ENCODE measurements around the gene INPP4B.

INPP4B gene

DNA sequence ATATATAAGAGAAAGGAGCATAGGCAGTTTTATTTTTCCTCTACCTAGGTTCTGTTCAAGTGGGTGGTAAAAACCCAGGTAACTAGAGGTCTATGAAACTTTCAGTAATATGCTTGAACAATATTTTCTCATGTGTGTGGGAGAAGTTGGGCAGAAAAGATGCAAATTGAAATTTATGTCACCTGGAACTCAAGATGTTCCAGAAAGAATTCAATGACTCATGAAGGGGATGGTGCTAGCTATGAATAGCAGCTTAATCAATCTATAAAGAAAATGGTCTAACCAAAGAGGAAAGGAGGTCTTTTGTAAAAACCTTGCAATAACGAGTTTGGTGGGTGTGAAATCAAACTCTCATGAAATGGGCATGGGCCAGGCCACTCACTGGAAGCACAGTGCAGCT, 263.8 kb downstream of the INPP4B start:
- no peaks in the 10 kb centered on the region for H3K9me3 ChIP-seq (ENCODE audit: control insufficient read depth in 2 of 2, low read length in 2 of 2)
- H3K27ac ChIP-seq (ENCODE audit: low read length): no peak overlapping the region
- no peak overlapping the region for H3K4me3 ChIP-seq (ENCODE audit: low read length in 2 of 2)
- no peaks in the 10 kb centered on the region for H3K36me3 ChIP-seq (ENCODE audit: control insufficient read depth in 2 of 2, insufficient read depth in 2 of 2, low read length in 2 of 2)
- H3K9ac ChIP-seq (ENCODE audit: low read length in 2 of 2): no peak overlapping the region
- H3K4me1 ChIP-seq (ENCODE audit: control insufficient read depth, insufficient read depth, low read length): no peaks in the 10 kb centered on the region
- no peaks in the 10 kb centered on the region for H3K27me3 ChIP-seq (ENCODE audit: control insufficient read depth in 1 of 2, insufficient read depth in 2 of 2, low read length in 2 of 2)

DNA sequence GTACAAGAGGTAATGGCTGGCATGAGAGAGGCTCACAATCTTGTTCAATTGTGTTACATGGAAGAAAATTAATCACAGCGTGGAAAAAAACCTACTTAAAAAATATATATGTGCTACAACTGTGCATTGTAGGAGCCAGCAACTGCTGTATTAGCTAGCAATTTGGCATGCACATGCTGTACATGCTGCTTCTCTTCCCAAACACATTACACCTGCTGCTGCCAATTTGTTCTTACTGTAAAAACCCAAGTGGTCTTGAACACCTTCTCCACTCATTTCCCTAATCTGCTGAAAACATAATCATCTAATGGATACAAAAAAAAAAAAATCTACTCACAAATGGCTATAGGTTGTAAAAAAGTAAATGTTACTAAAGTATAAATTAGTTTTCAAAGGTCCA, 264.2 kb downstream of the INPP4B start:
- H3K27ac ChIP-seq (ENCODE audit: low read length): no peak overlapping the region
- no peak overlapping the region for H3K9ac ChIP-seq (ENCODE audit: low read length in 2 of 2)
- no peaks in the 10 kb centered on the region for H3K27me3 ChIP-seq (ENCODE audit: control insufficient read depth in 1 of 2, insufficient read depth in 2 of 2, low read length in 2 of 2)
- H3K4me1 ChIP-seq (ENCODE audit: control insufficient read depth, insufficient read depth, low read length): no peaks in the 10 kb centered on the region
- H3K36me3 ChIP-seq (ENCODE audit: control insufficient read depth in 2 of 2, insufficient read depth in 2 of 2, low read length in 2 of 2): no peaks in the 10 kb centered on the region
- no peaks in the 10 kb centered on the region for H3K9me3 ChIP-seq (ENCODE audit: control insufficient read depth in 2 of 2, low read length in 2 of 2)
- H3K4me3 ChIP-seq (ENCODE audit: low read length in 2 of 2): no peak overlapping the region

DNA sequence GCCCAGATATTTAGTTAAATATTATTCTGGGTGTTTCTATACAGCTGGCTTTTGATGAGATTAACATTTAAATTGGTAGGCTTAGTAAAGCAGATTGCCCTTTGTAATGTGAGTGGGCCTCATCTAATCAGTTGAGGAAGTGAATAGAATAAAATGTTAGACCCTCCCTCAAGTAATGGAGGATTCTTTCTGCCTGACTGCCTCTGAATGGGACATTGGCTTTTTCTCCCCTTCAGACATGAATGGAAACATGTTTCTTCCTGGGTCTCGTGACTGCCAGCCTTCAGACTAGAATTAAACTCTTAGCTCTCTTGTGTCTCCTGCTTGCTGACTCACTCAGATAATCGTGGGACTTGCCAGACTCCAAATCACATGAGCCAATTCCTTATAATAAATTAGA, 266.7 kb downstream of the INPP4B start:
- no peak overlapping the region for H3K9ac ChIP-seq (ENCODE audit: low read length in 2 of 2)
- H3K4me3 ChIP-seq (ENCODE audit: low read length in 2 of 2): no peak overlapping the region
- H3K4me1 ChIP-seq (ENCODE audit: control insufficient read depth, insufficient read depth, low read length): no peaks in the 10 kb centered on the region
- H3K9me3 ChIP-seq (ENCODE audit: control insufficient read depth in 2 of 2, low read length in 2 of 2): no peaks in the 10 kb centered on the region
- no peaks in the 10 kb centered on the region for H3K36me3 ChIP-seq (ENCODE audit: control insufficient read depth in 2 of 2, insufficient read depth in 2 of 2, low read length in 2 of 2)
- no peak overlapping the region for H3K27ac ChIP-seq (ENCODE audit: low read length)
- H3K27me3 ChIP-seq (ENCODE audit: control insufficient read depth in 1 of 2, insufficient read depth in 2 of 2, low read length in 2 of 2): no peaks in the 10 kb centered on the region

DNA sequence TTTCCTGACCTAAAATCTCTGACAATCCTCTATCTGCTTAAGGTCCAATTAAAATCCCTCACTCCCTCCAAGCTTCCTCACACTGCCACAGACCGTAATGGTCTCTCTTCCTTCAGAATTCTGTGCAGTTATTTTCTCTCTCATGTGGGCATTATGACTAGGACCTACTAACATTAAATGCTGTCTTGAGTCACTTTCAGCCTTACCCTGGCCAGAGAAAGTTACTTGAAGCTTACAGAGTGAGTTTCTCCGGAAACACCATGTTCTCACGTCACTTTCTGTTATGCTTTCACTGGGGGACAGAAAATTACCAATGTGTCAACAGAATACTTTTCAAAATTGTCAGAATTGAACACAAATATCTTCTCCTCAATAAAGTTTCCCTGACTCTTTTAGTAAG, 271.8 kb downstream of the INPP4B start:
- Histone ChIP-seq H3K4me3 (ENCODE audit: low read length in 2 of 2) (no peak overlapping the region), H3K36me3 (ENCODE audit: control insufficient read depth in 2 of 2, insufficient read depth in 2 of 2, low read length in 2 of 2) (no peaks in the 10 kb centered on the region), H3K27me3 (ENCODE audit: control insufficient read depth in 1 of 2, insufficient read depth in 2 of 2, low read length in 2 of 2) (no peaks in the 10 kb centered on the region), H3K9ac (ENCODE audit: low read length in 2 of 2) (no peak overlapping the region), H3K9me3 (ENCODE audit: control insufficient read depth in 2 of 2, low read length in 2 of 2) (no peaks in the 10 kb centered on the region), H3K4me1 (ENCODE audit: control insufficient read depth, insufficient read depth, low read length) (no peaks in the 10 kb centered on the region), H3K27ac (ENCODE audit: low read length) (no peak overlapping the region)

DNA sequence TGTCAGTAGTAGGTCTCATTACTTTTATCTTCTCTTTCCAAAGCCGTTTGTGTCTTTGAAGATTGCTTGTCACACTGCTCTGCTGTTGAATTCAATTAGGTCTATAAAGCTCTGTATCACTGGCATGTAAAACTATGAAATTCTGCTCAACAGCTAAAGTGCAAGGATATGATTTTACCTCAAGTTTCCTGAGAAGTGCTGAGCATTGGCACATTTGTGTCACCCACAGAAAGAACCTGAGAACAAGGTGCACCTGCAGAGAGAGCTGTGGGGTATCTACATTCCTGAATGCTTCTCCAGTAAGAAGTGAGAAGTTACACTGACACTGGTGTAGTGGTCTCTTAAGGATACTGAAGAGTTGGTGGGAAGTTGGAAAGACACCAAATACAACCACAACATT, 274.0 kb downstream of the INPP4B start:
- Histone ChIP-seq H3K27me3 (ENCODE audit: control insufficient read depth in 1 of 2, insufficient read depth in 2 of 2, low read length in 2 of 2) (no peaks in the 10 kb centered on the region), H3K9me3 (ENCODE audit: control insufficient read depth in 2 of 2, low read length in 2 of 2) (no peaks in the 10 kb centered on the region), H3K36me3 (ENCODE audit: control insufficient read depth in 2 of 2, insufficient read depth in 2 of 2, low read length in 2 of 2) (no peaks in the 10 kb centered on the region), H3K4me1 (ENCODE audit: control insufficient read depth, insufficient read depth, low read length) (peaks cover 3% of the 10 kb centered on the region), H3K4me3 (ENCODE audit: low read length in 2 of 2) (no peak overlapping the region), H3K27ac (ENCODE audit: low read length) (no peak overlapping the region), H3K9ac (ENCODE audit: low read length in 2 of 2) (no peak overlapping the region)

DNA sequence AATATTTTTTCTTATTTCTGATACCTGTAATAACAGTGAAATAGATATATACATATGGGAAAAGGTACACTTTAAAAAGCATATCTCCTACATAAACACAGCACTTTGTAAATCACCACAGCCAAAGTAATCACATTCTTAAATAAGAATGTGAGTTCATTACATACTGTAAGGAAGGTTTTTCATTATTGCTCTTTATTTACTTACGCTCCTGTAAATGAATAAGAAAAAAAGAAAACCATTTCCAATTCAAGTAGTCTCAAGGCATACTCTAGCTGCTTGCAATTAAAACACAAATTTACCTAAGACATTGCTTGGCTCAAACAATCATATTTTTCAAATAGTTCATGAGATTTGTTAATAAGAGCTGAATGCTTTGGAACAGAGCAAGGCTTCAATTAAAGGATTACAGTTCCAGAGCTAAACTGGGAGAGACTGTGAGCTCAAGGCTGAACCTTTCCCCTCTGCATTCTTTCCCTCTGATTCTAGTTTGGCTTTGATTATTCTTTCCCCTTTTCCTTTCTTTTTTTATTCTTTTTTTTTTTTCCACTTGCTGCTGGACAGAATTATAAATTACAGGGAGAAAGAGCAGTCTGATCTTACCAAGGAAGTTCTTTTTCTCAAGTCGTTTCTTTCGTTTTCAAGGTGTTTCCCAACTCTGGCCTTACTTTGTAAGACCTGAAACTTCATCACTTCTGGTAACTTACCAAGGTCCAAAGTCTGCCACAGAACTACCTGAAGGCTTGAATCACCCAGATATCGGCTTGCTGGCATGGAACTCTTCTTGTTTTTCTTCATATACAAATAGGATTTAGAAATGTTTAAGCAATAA, 278.3 kb downstream of the INPP4B start:
- Histone ChIP-seq H3K9me3 (ENCODE audit: control insufficient read depth in 2 of 2, low read length in 2 of 2) (no peaks in the 10 kb centered on the region), H3K36me3 (ENCODE audit: control insufficient read depth in 2 of 2, insufficient read depth in 2 of 2, low read length in 2 of 2) (no peaks in the 10 kb centered on the region), H3K4me3 (ENCODE audit: low read length in 2 of 2) (peak overlapping the region; percentile 21 to 44), H3K27me3 (ENCODE audit: control insufficient read depth in 1 of 2, insufficient read depth in 2 of 2, low read length in 2 of 2) (no peaks in the 10 kb centered on the region), H3K27ac (ENCODE audit: low read length) (no peak overlapping the region), H3K9ac (ENCODE audit: low read length in 2 of 2) (peak overlapping the region; percentile 1 to 2), H3K4me1 (ENCODE audit: control insufficient read depth, insufficient read depth, low read length) (peaks cover 3% of the 10 kb centered on the region)

DNA sequence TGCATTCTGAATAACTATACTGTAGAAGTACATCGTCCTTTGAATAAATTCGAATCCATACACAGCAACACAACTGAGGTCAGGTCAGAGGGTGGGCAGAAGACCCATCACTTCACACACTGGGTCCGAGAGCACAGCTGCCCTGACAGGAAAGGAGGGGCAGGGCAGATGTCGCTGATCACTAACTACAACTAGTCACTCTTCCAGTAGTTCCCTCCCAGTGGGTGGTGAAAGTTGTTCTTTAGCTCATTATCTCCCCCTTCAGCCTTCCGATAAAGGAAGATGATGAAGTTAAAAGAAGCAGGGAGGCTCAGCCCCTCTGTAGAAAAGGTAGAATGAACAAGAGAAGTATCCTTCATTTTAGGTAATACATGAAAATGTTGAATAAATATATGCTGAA, 278.9 kb downstream of the INPP4B start:
- H3K9me3 ChIP-seq (ENCODE audit: control insufficient read depth in 2 of 2, low read length in 2 of 2): no peaks in the 10 kb centered on the region
- H3K36me3 ChIP-seq (ENCODE audit: control insufficient read depth in 2 of 2, insufficient read depth in 2 of 2, low read length in 2 of 2): no peaks in the 10 kb centered on the region
- no peaks in the 10 kb centered on the region for H3K27me3 ChIP-seq (ENCODE audit: control insufficient read depth in 1 of 2, insufficient read depth in 2 of 2, low read length in 2 of 2)
- peaks cover 3% of the 10 kb centered on the region for H3K4me1 ChIP-seq (ENCODE audit: control insufficient read depth, insufficient read depth, low read length)
- H3K9ac ChIP-seq (ENCODE audit: low read length in 2 of 2): no peak overlapping the region
- H3K4me3 ChIP-seq (ENCODE audit: low read length in 2 of 2): no peak overlapping the region
- H3K27ac ChIP-seq (ENCODE audit: low read length): no peak overlapping the region

DNA sequence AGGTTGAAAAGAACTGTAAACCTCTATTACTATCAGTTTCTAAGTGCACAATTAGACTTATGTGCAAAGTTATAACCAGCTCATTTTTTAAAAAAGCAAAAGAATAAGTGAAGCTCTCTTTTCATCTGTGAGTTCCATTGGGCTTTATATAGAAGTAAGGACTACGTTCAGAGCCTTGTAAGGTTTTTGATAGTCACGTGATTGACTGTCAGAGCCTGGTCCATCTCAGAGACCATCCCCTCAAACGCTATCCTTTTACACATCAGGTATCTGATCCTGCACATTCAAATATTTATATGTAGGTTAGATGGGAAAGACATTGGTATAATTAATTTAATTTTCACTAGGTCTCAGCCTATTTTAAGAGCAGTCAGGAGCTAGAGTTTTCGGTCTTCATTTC, 279.3 kb downstream of the INPP4B start:
- no peak overlapping the region for H3K4me3 ChIP-seq (ENCODE audit: low read length in 2 of 2)
- no peaks in the 10 kb centered on the region for H3K36me3 ChIP-seq (ENCODE audit: control insufficient read depth in 2 of 2, insufficient read depth in 2 of 2, low read length in 2 of 2)
- H3K9me3 ChIP-seq (ENCODE audit: control insufficient read depth in 2 of 2, low read length in 2 of 2): no peaks in the 10 kb centered on the region
- H3K4me1 ChIP-seq (ENCODE audit: control insufficient read depth, insufficient read depth, low read length): peaks cover 3% of the 10 kb centered on the region
- no peak overlapping the region for H3K9ac ChIP-seq (ENCODE audit: low read length in 2 of 2)
- no peak overlapping the region for H3K27ac ChIP-seq (ENCODE audit: low read length)
- no peaks in the 10 kb centered on the region for H3K27me3 ChIP-seq (ENCODE audit: control insufficient read depth in 1 of 2, insufficient read depth in 2 of 2, low read length in 2 of 2)

DNA sequence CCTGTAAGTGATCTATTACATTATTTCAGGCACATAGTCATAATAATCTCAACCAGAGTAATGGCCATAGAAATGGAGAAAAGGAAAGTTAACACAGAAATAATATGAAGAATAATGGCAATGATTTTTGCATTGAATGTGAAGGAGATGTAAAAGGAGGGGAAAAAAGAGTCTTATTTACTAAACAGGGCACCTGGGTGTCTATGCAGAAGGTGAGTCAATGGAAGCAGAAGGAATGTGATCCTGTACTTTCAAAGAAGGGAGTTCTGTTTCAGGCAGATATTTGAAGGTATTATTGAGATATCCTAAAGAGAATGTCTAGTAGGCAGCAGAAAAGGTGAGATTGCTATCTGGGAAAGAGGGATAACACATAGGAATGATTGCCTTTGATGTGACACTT, 279.9 kb downstream of the INPP4B start:
- Histone ChIP-seq H3K9ac (ENCODE audit: low read length in 2 of 2) (no peak overlapping the region), H3K9me3 (ENCODE audit: control insufficient read depth in 2 of 2, low read length in 2 of 2) (no peaks in the 10 kb centered on the region), H3K4me3 (ENCODE audit: low read length in 2 of 2) (no peak overlapping the region), H3K27me3 (ENCODE audit: control insufficient read depth in 1 of 2, insufficient read depth in 2 of 2, low read length in 2 of 2) (no peaks in the 10 kb centered on the region), H3K4me1 (ENCODE audit: control insufficient read depth, insufficient read depth, low read length) (peaks cover 3% of the 10 kb centered on the region), H3K36me3 (ENCODE audit: control insufficient read depth in 2 of 2, insufficient read depth in 2 of 2, low read length in 2 of 2) (no peaks in the 10 kb centered on the region), H3K27ac (ENCODE audit: low read length) (no peak overlapping the region)

DNA sequence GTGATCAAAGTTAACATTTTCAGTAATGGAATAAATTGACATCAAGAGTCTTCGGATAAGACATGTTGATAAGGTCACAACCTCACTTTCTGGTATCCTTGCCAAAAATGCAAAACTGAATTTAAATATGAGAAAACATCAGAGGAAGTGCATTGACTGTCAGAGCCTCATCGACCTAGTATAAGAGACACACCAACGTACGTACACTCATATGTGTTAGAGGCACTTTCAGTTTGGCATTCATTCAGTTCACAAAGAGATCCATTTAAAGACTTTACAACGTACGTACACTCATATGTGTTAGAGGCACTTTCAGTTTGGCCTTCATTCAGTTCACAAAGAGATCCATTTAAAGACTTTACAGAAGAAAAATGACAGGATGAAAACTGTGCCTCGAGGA, 280.3 kb downstream of the INPP4B start:
- H3K36me3 ChIP-seq (ENCODE audit: control insufficient read depth in 2 of 2, insufficient read depth in 2 of 2, low read length in 2 of 2): no peaks in the 10 kb centered on the region
- H3K9ac ChIP-seq (ENCODE audit: low read length in 2 of 2): no peak overlapping the region
- no peaks in the 10 kb centered on the region for H3K9me3 ChIP-seq (ENCODE audit: control insufficient read depth in 2 of 2, low read length in 2 of 2)
- H3K27ac ChIP-seq (ENCODE audit: low read length): no peak overlapping the region
- H3K4me3 ChIP-seq (ENCODE audit: low read length in 2 of 2): no peak overlapping the region
- no peaks in the 10 kb centered on the region for H3K27me3 ChIP-seq (ENCODE audit: control insufficient read depth in 1 of 2, insufficient read depth in 2 of 2, low read length in 2 of 2)
- peaks cover 3% of the 10 kb centered on the region for H3K4me1 ChIP-seq (ENCODE audit: control insufficient read depth, insufficient read depth, low read length)

DNA sequence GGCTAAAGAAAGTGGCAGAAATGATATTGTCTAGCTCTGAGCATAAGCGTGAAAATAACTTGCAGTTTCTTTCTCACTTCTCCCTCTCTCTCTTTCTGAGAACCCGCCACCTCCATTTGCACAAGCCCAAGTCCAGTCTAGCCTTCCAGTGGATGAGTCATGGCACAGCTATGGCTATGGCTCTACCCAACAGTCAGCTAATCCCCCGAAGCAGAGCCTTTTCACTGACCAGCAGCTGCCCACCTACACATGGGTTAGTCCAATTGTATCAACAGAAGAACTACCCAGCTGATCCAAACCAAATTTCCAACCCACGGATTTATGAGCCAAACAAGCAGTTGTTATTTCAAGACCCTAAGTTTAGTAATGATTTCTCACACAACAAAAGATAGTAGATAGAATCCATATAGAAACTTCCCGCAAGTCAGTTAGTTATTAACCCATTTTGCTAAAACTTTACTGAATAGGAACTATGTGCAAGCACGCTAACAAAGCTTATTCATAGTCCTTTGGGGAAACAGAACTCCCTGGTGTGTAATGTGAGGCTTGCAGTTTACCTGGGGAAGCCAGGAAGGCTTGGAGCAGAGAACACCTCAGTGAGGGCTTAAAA, 282.3 kb downstream of the INPP4B start:
- H3K27me3 ChIP-seq (ENCODE audit: control insufficient read depth in 1 of 2, insufficient read depth in 2 of 2, low read length in 2 of 2): no peaks in the 10 kb centered on the region
- peaks cover 4% of the 10 kb centered on the region for H3K4me1 ChIP-seq (ENCODE audit: control insufficient read depth, insufficient read depth, low read length)
- no peak overlapping the region for H3K27ac ChIP-seq (ENCODE audit: low read length)
- H3K36me3 ChIP-seq (ENCODE audit: control insufficient read depth in 2 of 2, insufficient read depth in 2 of 2, low read length in 2 of 2): no peaks in the 10 kb centered on the region
- H3K9ac ChIP-seq (ENCODE audit: low read length in 2 of 2): no peak overlapping the region
- no peak overlapping the region for H3K4me3 ChIP-seq (ENCODE audit: low read length in 2 of 2)
- H3K9me3 ChIP-seq (ENCODE audit: control insufficient read depth in 2 of 2, low read length in 2 of 2): no peaks in the 10 kb centered on the region
